SU-DHL-6 (cell line): ENCODE results near the gene NACC1.

ENCODE experiments used
- H2AFZ ChIP-seq: fragments of 200-600 bp; sonication (generic); 2 replicates; pipeline ENCODE4 v1.6.1; 2014; ENCODE audit warnings: low read depth, mild to moderate bottlenecking, moderate library complexity, mixed read lengths, antibody characterized with exemption, low read length; ENCODE audit not compliant: severe bottlenecking
- H3F3A ChIP-seq: fragments of 200-600 bp; shearing (Covaris generic); 2 replicates; pipeline ENCODE4 v1.6.0; 2016; ENCODE audit warnings: antibody characterized with exemption, mild to moderate bottlenecking; ENCODE audit not compliant: insufficient read depth
- H3K27ac ChIP-seq: fragments of 200-600 bp; sonication (generic); 2 replicates; pipeline ENCODE4 v1.5.1; 2016; ENCODE audit warnings: low read depth, mild to moderate bottlenecking, low read length, moderate library complexity, mixed read lengths
- H3K27me3 ChIP-seq: fragments of 200-600 bp; sonication (generic), shearing (Covaris generic); 2 replicates; pipeline ENCODE4 v1.6.0; 2014; ENCODE audit warnings: mild to moderate bottlenecking, low read length
- H3K36me3 ChIP-seq: fragments of 200-600 bp; sonication (generic); 2 replicates; pipeline ENCODE4 v1.6.1; 2014; ENCODE audit warnings: mild to moderate bottlenecking, low read length, mixed read lengths
- H3K4me2 ChIP-seq: fragments of 300-600, 200-600 bp; shearing (Covaris generic), sonication (generic); 2 replicates; pipeline ENCODE4 v1.6.0; 2014; ENCODE audit warnings: low read length, low read depth, mild to moderate bottlenecking; ENCODE audit not compliant: poor library complexity, severe bottlenecking
- H3K4me3 ChIP-seq: fragments of 200-600 bp; sonication (generic); 2 replicates; pipeline ENCODE4 v1.5.1; 2014; ENCODE audit warnings: antibody characterized with exemption, low read length, mild to moderate bottlenecking, mixed read lengths; ENCODE audit not compliant: insufficient read depth, poor library complexity, severe bottlenecking
- H3K79me2 ChIP-seq: fragments of 200-600 bp; sonication (generic); 2 replicates; pipeline ENCODE4 v1.6.1; 2014; ENCODE audit warnings: mild to moderate bottlenecking, low read length, moderate library complexity; ENCODE audit not compliant: insufficient read depth
- H3K9ac ChIP-seq: fragments of 200-600 bp; sonication (generic); 2 replicates; pipeline ENCODE4 v1.7.0; 2014; ENCODE audit warnings: mild to moderate bottlenecking, low read length
- H3K9me2 ChIP-seq: fragments of 200-600 bp; sonication (generic); replicated peaks from 2 replicates; pipeline ENCODE4 v1.6.1; 2014; ENCODE audit warnings: low read length; ENCODE audit not compliant: insufficient read depth
- H3K9me3 ChIP-seq: fragments of 200-600 bp; sonication (generic); 2 replicates; pipeline ENCODE4 v1.6.1; 2014; ENCODE audit warnings: low read length, mixed read lengths; ENCODE audit not compliant: insufficient read depth
- H4K20me1 ChIP-seq: fragments of 200-600 bp; sonication (generic); 2 replicates; pipeline ENCODE4 v1.6.1; 2014; ENCODE audit warnings: low read depth, mild to moderate bottlenecking, antibody characterized with exemption, low read length, moderate library complexity, mixed read lengths
- EZH2phosphoT487 ChIP-seq: fragments of 200-600 bp; sonication (generic), shearing (Covaris generic); conservative IDR thresholded peaks from 2 replicates; pipeline ENCODE4 v1.6.1; 2018; ENCODE audit warnings: mild to moderate bottlenecking, antibody characterized with exemption, low read length, moderate library complexity, mixed read lengths
- TF ChIP-seq, protein P1 (sequence below): fragments of 200-600 bp; sonication (generic); IDR thresholded peaks from one replicate; pipeline ENCODE4 v1.5.1; 2017; ENCODE audit warnings: antibody characterized with exemption, mild to moderate bottlenecking, low read length, moderate library complexity; ENCODE audit not compliant: insufficient read depth, poor library complexity, severe bottlenecking

The NACC1 gene

DNA sequence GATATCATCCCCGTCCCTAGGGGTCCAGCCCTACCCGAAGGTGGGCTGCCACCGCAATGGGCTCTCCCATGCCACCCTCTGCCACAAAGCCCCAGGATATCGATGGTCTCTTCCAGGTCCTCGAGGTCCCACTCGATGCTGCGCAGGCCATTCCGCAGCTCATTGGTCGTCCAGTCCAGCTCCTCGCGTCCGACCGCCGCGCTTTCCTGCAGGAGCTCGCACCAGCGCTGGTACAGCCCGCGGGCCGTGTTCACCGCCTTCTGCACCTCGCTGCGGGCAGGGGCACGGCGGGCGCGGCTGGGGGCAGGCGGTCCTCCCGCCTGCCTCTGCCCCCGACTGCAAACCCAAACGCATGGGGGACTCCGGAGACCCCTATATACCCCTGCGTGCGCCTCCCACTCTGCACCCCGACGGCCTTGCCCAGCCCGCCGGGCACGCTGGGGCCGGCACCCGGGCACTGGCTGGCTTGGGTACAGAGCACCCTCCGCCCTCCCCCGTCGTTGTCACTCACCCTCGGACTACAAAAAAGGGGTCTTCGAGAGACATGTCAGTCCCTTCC is 31.6 kb downstream of the NACC1 start:
- Histone ChIP-seq H3K9me2 (no peaks in the 10 kb centered on the region), H3K79me2 (peaks cover 19% of the 10 kb centered on the region), H3K27me3 (no peaks in the 10 kb centered on the region), H3K9me3 (no peaks in the 10 kb centered on the region), H3K27ac (peak overlapping the region; percentile 40), H2AFZ (peak overlapping the region; percentile 64), H3K36me3 (no peaks in the 10 kb centered on the region; the same call in 1 of the 2 replicates), H3K4me2 (peak overlapping the region; percentile 97), H4K20me1 (no peaks in the 10 kb centered on the region; the same call in 1 of the 2 replicates), H3K9ac (peak overlapping the region; percentile 91), H3F3A (peaks cover 6% of the 10 kb centered on the region), H3K4me3 (peak overlapping the region; percentile 75)
- TF ChIP-seq, protein P1, sequence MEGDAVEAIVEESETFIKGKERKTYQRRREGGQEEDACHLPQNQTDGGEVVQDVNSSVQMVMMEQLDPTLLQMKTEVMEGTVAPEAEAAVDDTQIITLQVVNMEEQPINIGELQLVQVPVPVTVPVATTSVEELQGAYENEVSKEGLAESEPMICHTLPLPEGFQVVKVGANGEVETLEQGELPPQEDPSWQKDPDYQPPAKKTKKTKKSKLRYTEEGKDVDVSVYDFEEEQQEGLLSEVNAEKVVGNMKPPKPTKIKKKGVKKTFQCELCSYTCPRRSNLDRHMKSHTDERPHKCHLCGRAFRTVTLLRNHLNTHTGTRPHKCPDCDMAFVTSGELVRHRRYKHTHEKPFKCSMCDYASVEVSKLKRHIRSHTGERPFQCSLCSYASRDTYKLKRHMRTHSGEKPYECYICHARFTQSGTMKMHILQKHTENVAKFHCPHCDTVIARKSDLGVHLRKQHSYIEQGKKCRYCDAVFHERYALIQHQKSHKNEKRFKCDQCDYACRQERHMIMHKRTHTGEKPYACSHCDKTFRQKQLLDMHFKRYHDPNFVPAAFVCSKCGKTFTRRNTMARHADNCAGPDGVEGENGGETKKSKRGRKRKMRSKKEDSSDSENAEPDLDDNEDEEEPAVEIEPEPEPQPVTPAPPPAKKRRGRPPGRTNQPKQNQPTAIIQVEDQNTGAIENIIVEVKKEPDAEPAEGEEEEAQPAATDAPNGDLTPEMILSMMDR = no peak
- TF ChIP-seq EZH2phosphoT487 = no peak

DNA sequence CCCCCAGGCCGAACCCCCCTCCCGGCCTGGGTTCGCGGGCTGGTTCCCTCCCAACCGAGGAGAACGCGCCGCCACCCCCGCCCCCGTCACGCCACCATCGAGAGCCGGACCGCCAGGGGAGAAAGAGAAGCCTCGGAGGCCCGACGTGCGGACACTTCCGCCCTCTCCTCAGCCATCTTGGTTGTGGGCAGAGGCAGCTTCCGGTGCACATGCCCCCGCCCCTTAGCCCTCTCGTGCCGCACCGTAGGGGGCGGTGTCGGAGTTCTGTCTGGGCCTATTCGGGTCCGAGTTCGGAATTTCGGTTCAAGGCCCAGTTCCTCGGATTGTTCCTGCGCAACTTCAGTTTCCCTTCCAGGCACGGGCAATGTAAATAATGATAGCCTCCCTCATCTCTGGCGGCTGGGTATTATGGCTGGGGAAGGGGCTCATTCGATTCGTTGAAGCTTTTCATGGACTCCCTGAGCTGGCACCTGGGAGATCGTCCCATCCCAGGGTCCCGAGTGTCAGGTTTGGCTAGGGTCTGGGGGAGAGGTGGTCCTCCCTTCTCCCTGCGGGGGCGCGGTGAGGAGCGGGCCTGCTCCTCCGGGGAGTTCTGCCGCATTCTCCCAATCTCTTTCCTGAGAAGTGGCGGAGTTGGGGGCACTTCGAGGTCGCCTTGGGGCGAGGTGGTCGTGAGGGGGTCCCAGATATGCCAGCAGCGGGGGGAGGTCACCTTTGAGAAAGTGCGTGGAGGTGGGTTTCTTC is 32.3 kb downstream of the NACC1 start, which contains the start of the genes IER2 and STX10:
TSS of gene IER2 (plus strand) at position 225 of the 744 bp plus-strand sequence. CDS start 2,776 bp downstream, outside the sequence.
TSS of gene STX10 (minus strand) at position 189 of the 744 bp plus-strand sequence. CDS start 202 bp downstream, outside the sequence.
- H3K4me2 ChIP-seq = peak within 1 kb of the TSS; percentile 97
- H3K79me2 ChIP-seq = peaks cover 19% of the 10 kb centered on the region
- no peaks in the 10 kb centered on the region for H3K9me3 ChIP-seq
- peak within 1 kb of the TSS; percentile 90 for H3K27ac ChIP-seq
- H4K20me1 ChIP-seq = no peaks in the 10 kb centered on the region; the same call in 1 of the 2 replicates
- no peaks in the 10 kb centered on the region; the same call in 1 of the 2 replicates for H3K36me3 ChIP-seq
- peaks cover 13% of the 10 kb centered on the region for H3F3A ChIP-seq
- H3K4me3 ChIP-seq = peak within 1 kb of the TSS; percentile 75
- H3K27me3 ChIP-seq = no peaks in the 10 kb centered on the region
- H3K9ac ChIP-seq = peak within 1 kb of the TSS; percentile 91
- TF ChIP-seq, protein P1 = peak; percentile 22
- TF ChIP-seq EZH2phosphoT487 = no peak
- H3K9me2 ChIP-seq = no peaks in the 10 kb centered on the region
- peak within 1 kb of the TSS; percentile 64 for H2AFZ ChIP-seq

DNA sequence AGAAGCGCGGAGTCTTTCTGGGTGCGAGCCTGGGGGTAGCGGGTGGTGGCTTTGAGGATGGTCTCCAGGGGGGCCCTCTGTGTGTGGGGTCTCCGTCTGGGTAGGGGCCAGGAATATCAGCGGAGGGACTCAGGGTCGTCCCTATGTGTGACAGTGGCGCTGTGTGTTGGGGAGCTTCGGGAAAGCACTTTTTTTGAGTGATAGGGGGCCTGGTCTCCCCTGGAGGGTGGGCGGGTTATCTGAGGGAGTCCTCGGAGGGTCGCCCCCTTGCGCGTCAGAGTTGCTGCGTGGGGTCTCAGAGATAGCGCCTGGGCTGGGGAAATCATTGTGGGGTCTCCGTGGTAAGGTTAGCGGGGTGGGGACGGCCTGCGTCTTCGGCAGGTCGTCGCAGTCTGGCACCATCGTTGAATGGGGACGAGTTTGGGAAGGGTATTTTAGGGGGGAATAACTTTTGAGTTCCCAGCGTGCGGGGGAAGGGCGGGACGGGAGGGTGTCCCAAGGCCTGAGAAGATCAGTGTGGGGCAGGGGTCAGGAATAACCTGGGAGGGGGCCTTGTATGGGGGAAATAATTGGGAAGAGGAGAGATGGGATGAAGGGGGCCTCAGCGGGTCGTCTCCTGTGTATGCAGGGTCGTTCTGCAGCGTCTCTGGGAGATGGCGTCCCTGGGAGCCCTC is 33.0 kb downstream of the NACC1 start:
- Histone ChIP-seq H3K36me3 (no peaks in the 10 kb centered on the region; the same call in 1 of the 2 replicates), H2AFZ (no peak overlapping the region), H3K27ac (peak overlapping the region; percentile 90), H3K9me3 (no peaks in the 10 kb centered on the region), H3K9me2 (no peaks in the 10 kb centered on the region), H3F3A (peaks cover 20% of the 10 kb centered on the region), H3K9ac (peak overlapping the region; percentile 91), H4K20me1 (no peaks in the 10 kb centered on the region; the same call in 1 of the 2 replicates), H3K4me2 (peak overlapping the region; percentile 97), H3K27me3 (no peaks in the 10 kb centered on the region), H3K4me3 (peak overlapping the region; percentile 75), H3K79me2 (peaks cover 19% of the 10 kb centered on the region)
- TF ChIP-seq EZH2phosphoT487 = no peak
- TF ChIP-seq, protein P1 = no peak
